Vagina (tissue), 2 donors: ENCODE results near the gene KIAA2012. TPM values are rescaled to one million over a fixed set of nuclear protein-coding genes. Genes with fewer than 3 reads are reported as not detected.

Experiments
- DNase-seq, 2 donors: peaks; one replicate each; pipeline ENCODE4 v3.0.0-alpha.2; 2017; ENCODE audit errors: extremely low spot score in 2 of 2
- H3K27ac ChIP-seq: fragments of 200-600 bp; sonication (generic); one replicate; pipeline ENCODE4 v1.5.1; 2019
- H3K27me3 ChIP-seq: fragments of 200-600 bp; sonication (generic); one replicate; pipeline ENCODE4 v1.5.1; 2019
- H3K36me3 ChIP-seq, 2 donors: fragments of 200-600 bp; sonication (generic); one replicate each; pipeline ENCODE4 v1.5.1; 2017 to 2019
- H3K4me1 ChIP-seq: fragments of 200-600 bp; sonication (generic); one replicate; pipeline ENCODE4 v1.5.1; 2019
- H3K4me3 ChIP-seq, 2 donors: fragments of 200-600 bp; sonication (generic); 1 replicate in 1 of 2; 2 replicates in 1 of 2; pipeline ENCODE4 v1.5.1; 2016 to 2019
- H3K9me3 ChIP-seq: fragments of 200-600 bp; sonication (generic); one replicate; pipeline ENCODE4 v1.5.1; 2019
- POLR2A ChIP-seq, 2 donors: fragments of 450-650 bp; IDR thresholded peaks; one replicate each; pipeline ENCODE4 v1.6.1; 2017; ENCODE audit warnings: antibody characterized with exemption in 2 of 2, mild to moderate bottlenecking in 2 of 2, moderate library complexity in 2 of 2
- POLR2AphosphoS5 ChIP-seq, 2 donors: sonication (generic); formaldehyde crosslinking; IDR thresholded peaks; one replicate each; pipeline ENCODE4 v1.9.0; 2017; ENCODE audit warnings: antibody characterized with exemption in 2 of 2, mild to moderate bottlenecking in 2 of 2, low read depth in 1 of 2; ENCODE audit not compliant: insufficient read depth in 1 of 2
- intact Hi-C: fragments of 100-400 bp; cut with DNase I; formaldehyde crosslinking; loops from one replicate; pipeline ENCODE4 v1.15.1; 2023
- total RNA-seq: library from RNA; depleted of rRNA; stranded (reverse); fragments of >200 nt; gene quantifications from one replicate; pipeline ENCODE4 v1.2.3, GENCODE V29; 2016
- TF ChIP-seq, protein P1 (sequence below), 3 experiments: fragments of 450-650 bp in 2 of 3; fragments of 200-600 bp in 1 of 3; sonication (generic) in 1 of 3; IDR thresholded peaks; one replicate each; pipeline ENCODE4 v1.5.1; 2017 to 2019; ENCODE audit warnings: antibody characterized with exemption in 3 of 3, mild to moderate bottlenecking in 2 of 3, moderate library complexity in 2 of 3

The KIAA2012 gene
- total RNA-seq, 1 donor from 2014 or later, result not detected

GRCh38 chr2:202034249-202035088 lies 38.6 kb upstream of the KIAA2012 start:
- peak overlapping the region; percentile 64 to 84 for H3K4me3 ChIP-seq
- intact Hi-C loops, result loop anchor here (5.0 to 10.0 kb wide), 3 partner anchors 138 to 227 kb away; partner anchors contain the start of gene CDK15
- no peaks in the 10 kb centered on the region for H3K36me3 ChIP-seq
- TF ChIP-seq POLR2AphosphoS5 (IDR thresholded peaks at IDR 0.05; ENCODE audit: insufficient read depth in 1 of 2, low read depth in 1 of 2), result no peak
- TF ChIP-seq POLR2A (IDR thresholded peaks at IDR 0.05), result no peak
- TF ChIP-seq, protein P1, sequence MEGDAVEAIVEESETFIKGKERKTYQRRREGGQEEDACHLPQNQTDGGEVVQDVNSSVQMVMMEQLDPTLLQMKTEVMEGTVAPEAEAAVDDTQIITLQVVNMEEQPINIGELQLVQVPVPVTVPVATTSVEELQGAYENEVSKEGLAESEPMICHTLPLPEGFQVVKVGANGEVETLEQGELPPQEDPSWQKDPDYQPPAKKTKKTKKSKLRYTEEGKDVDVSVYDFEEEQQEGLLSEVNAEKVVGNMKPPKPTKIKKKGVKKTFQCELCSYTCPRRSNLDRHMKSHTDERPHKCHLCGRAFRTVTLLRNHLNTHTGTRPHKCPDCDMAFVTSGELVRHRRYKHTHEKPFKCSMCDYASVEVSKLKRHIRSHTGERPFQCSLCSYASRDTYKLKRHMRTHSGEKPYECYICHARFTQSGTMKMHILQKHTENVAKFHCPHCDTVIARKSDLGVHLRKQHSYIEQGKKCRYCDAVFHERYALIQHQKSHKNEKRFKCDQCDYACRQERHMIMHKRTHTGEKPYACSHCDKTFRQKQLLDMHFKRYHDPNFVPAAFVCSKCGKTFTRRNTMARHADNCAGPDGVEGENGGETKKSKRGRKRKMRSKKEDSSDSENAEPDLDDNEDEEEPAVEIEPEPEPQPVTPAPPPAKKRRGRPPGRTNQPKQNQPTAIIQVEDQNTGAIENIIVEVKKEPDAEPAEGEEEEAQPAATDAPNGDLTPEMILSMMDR (IDR thresholded peaks at IDR 0.05), result no peak
- no peak for DNase-seq
- H3K4me1 ChIP-seq, result peaks cover 37% of the 10 kb centered on the region
- H3K27me3 ChIP-seq, result no peaks in the 10 kb centered on the region
- no peaks in the 10 kb centered on the region for H3K9me3 ChIP-seq
- peak overlapping the region; percentile 92 for H3K27ac ChIP-seq

GRCh38 chr2:202035089-202035940 lies 37.7 kb upstream of the KIAA2012 start:
- Histone ChIP-seq H3K4me1 (peaks cover 41% of the 10 kb centered on the region), H3K4me3 (peak overlapping the region; percentile 64 to 84), H3K27ac (peak overlapping the region; percentile 92), H3K9me3 (no peaks in the 10 kb centered on the region), H3K27me3 (no peaks in the 10 kb centered on the region), H3K36me3 (no peaks in the 10 kb centered on the region)
- intact Hi-C loops, result loop anchor here (5.0 to 10.0 kb wide), 2 partner anchors 137 to 151 kb away; no protein-coding TSS in a partner anchor
- no peak for TF ChIP-seq POLR2A (IDR thresholded peaks at IDR 0.05)
- TF ChIP-seq, protein P1 (IDR thresholded peaks at IDR 0.05), result peak in 2 of 3 experiments; percentile 64 to 67
- TF ChIP-seq POLR2AphosphoS5 (IDR thresholded peaks at IDR 0.05; ENCODE audit: insufficient read depth in 1 of 2, low read depth in 1 of 2), result peak; percentile 25 to 64
- DNase-seq, result no peak

GRCh38 chr2:202035941-202036372 lies 37.1 kb upstream of the KIAA2012 start:
- no peaks in the 10 kb centered on the region for H3K27me3 ChIP-seq
- intact Hi-C loops, result loop anchor here (5.0 to 10.0 kb wide), 2 partner anchors 136 to 151 kb away; no protein-coding TSS in a partner anchor
- no peak for TF ChIP-seq POLR2A (IDR thresholded peaks at IDR 0.05)
- peak overlapping the region; percentile 92 for H3K27ac ChIP-seq
- H3K4me1 ChIP-seq, result peaks cover 41% of the 10 kb centered on the region
- H3K4me3 ChIP-seq, result peak overlapping the region; percentile 64 to 84
- H3K9me3 ChIP-seq, result no peaks in the 10 kb centered on the region
- H3K36me3 ChIP-seq, result no peaks in the 10 kb centered on the region
- DNase-seq, result no peak

DNA sequence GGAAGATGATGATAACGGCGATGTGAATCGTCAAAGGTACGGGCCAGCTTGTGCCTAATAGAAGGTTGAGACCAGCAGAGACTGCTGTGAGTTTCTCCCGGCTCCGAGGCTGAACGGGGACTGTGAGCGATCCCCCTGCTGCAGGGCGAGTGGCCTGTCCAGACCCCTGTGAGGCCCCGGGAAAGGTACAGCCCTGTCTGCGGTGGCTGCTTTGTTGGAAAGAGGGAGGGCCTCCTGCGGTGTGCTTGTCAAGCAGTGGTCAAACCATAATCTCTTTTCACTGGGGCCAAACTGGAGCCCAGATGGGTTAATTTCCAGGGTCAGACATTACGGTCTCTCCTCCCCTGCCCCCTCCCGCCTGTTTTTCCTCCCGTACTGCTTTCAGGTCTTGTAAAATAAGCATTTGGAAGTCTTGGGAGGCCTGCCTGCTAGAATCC lies 36.4 kb upstream of the KIAA2012 start:
- Histone ChIP-seq H3K4me1 (peaks cover 41% of the 10 kb centered on the region), H3K9me3 (no peaks in the 10 kb centered on the region), H3K4me3 (peak overlapping the region; percentile 64 to 84), H3K27ac (peak overlapping the region; percentile 92), H3K36me3 (no peaks in the 10 kb centered on the region), H3K27me3 (no peaks in the 10 kb centered on the region)
- intact Hi-C loops, result loop anchor here (5.0 to 10.0 kb wide), 2 partner anchors 136 to 152 kb away; no protein-coding TSS in a partner anchor
- DNase-seq, result no peak
- TF ChIP-seq, protein P1 (IDR thresholded peaks at IDR 0.05), result no peak
- TF ChIP-seq POLR2A (IDR thresholded peaks at IDR 0.05) (no peak), POLR2AphosphoS5 (IDR thresholded peaks at IDR 0.05; ENCODE audit: insufficient read depth in 1 of 2, low read depth in 1 of 2) (no peak)

GRCh38 chr2:202037086-202037485 lies 36.0 kb upstream of the KIAA2012 start:
- Histone ChIP-seq H3K27ac (peak overlapping the region; percentile 92), H3K4me1 (peaks cover 41% of the 10 kb centered on the region), H3K9me3 (no peaks in the 10 kb centered on the region), H3K4me3 (peak overlapping the region; percentile 64 to 84), H3K36me3 (no peaks in the 10 kb centered on the region), H3K27me3 (no peaks in the 10 kb centered on the region)
- TF ChIP-seq POLR2A (IDR thresholded peaks at IDR 0.05) (peak in 1 of 2 donors; percentile 9), POLR2AphosphoS5 (IDR thresholded peaks at IDR 0.05; ENCODE audit: insufficient read depth in 1 of 2, low read depth in 1 of 2) (peak in 1 of 2 donors; percentile 78)
- TF ChIP-seq, protein P1 (IDR thresholded peaks at IDR 0.05), result no peak
- intact Hi-C loops, result loop anchor here (5.0 to 10.0 kb wide), 2 partner anchors 135 to 152 kb away; no protein-coding TSS in a partner anchor
- DNase-seq, result no peak
